Bronchial epithelial cell (primary cell): ENCODE results near the gene DIABLO. TPM values are rescaled to one million over a fixed set of nuclear protein-coding genes. Genes with fewer than 3 reads are reported as not detected.

Experiments used
- DNase-seq: peaks from one replicate; pipeline ENCODE4 v3.0.0-alpha.2; 2010; ENCODE audit warnings: low read depth
- FAIRE-seq: peaks from 2 replicates; lab custom pipeline; 2011; peaks lifted over from hg19 to GRCh38; lab: Jason Lieb, UNC
- H3K27me3 ChIP-seq: 2 replicates; pipeline ENCODE4 v1.5.1; 2011; ENCODE audit warnings: low read length; ENCODE audit not compliant: control insufficient read depth, insufficient read depth
- H3K36me3 ChIP-seq: 2 replicates; pipeline ENCODE4 v1.5.1; 2011; ENCODE audit warnings: low read length; ENCODE audit not compliant: control insufficient read depth, insufficient read depth
- H3K4me3 ChIP-seq: 2 replicates; pipeline ENCODE4 v1.5.1; 2011; ENCODE audit warnings: mild to moderate bottlenecking, low read depth, low read length, control low read depth
- CTCF ChIP-seq: IDR thresholded peaks from 2 replicates; pipeline ENCODE4 v1.5.1; 2011; ENCODE audit warnings: mild to moderate bottlenecking, moderate library complexity, low read length, control low read depth, inconsistent platforms; ENCODE audit not compliant: insufficient read depth, severe bottlenecking
- total RNA-seq: library from RNA; depleted of rRNA; stranded (reverse); fragments of >200 nt; gene quantifications from 2 replicates; pipeline ENCODE4 v1.2.1, GENCODE V29; 2014

DIABLO gene
- total RNA-seq, 1 donor from 2014 or later = 78.7 TPM

GRCh38 chr12:122250536-122250935 is 24.7 kb upstream of the DIABLO start:
- Histone ChIP-seq H3K4me3 (no peak overlapping the region), H3K27me3 (no peaks in the 10 kb centered on the region), H3K36me3 (peaks cover 6% of the 10 kb centered on the region)
- DNase-seq (no peak), FAIRE-seq (no peak)
- TF ChIP-seq CTCF = no peak

GRCh38 chr12:122250047-122250446 is 24.2 kb upstream of the DIABLO start:
- no peak for FAIRE-seq

GRCh38 chr12:122245553-122245952 is 19.7 kb upstream of the DIABLO start:
- DNase-seq (no peak), FAIRE-seq (no peak)
- peaks cover 10% of the 10 kb centered on the region for H3K36me3 ChIP-seq
- H3K4me3 ChIP-seq = no peak overlapping the region
- no peak for TF ChIP-seq CTCF
- no peaks in the 10 kb centered on the region for H3K27me3 ChIP-seq

More at GRCh38 chr12:122250047-122250446, 24.2 kb upstream of the DIABLO start:
- DNase-seq = no peak
- no peak for TF ChIP-seq CTCF
- no peak overlapping the region for H3K4me3 ChIP-seq
- peaks cover 6% of the 10 kb centered on the region for H3K36me3 ChIP-seq
- H3K27me3 ChIP-seq = no peaks in the 10 kb centered on the region

- no peaks in the 10 kb centered on the region for H3K27me3 ChIP-seq
- FAIRE-seq (no peak), DNase-seq (no peak)
- peaks cover 8% of the 10 kb centered on the region for H3K36me3 ChIP-seq
- H3K4me3 ChIP-seq = no peak overlapping the region
- no peak for TF ChIP-seq CTCF
Measured at GRCh38 chr12:122244565-122245371, 18.9 kb upstream of the DIABLO start.

GRCh38 chr12:122243965-122244364 is 18.1 kb upstream of the DIABLO start:
- Histone ChIP-seq H3K4me3 (no peak overlapping the region), H3K27me3 (no peaks in the 10 kb centered on the region), H3K36me3 (peaks cover 8% of the 10 kb centered on the region)
- no peak for TF ChIP-seq CTCF
- DNase-seq (no peak), FAIRE-seq (no peak)
